ENCODE results near the gene CD28. TPM values are rescaled to one million over a fixed set of nuclear protein-coding genes. Genes with fewer than 3 reads are reported as not detected.

Gene CD28
- total RNA-seq, 1 donor from 2014 or later: not detected

- Mint-ChIP-seq H3K4me3 (ENCODE audit: unreplicated experiment) (no peak overlapping the region), H3K9me3 (ENCODE audit: unreplicated experiment) (peaks cover 13% of the 10 kb centered on the region), H3K36me3 (ENCODE audit: unreplicated experiment) (no peaks in the 10 kb centered on the region), H3K4me1 (ENCODE audit: unreplicated experiment) (peaks cover 33% of the 10 kb centered on the region), H3K27ac (ENCODE audit: unreplicated experiment) (no peak overlapping the region), H3K27me3 (ENCODE audit: unreplicated experiment) (no peaks in the 10 kb centered on the region)
- TF ChIP-seq, protein P1, sequence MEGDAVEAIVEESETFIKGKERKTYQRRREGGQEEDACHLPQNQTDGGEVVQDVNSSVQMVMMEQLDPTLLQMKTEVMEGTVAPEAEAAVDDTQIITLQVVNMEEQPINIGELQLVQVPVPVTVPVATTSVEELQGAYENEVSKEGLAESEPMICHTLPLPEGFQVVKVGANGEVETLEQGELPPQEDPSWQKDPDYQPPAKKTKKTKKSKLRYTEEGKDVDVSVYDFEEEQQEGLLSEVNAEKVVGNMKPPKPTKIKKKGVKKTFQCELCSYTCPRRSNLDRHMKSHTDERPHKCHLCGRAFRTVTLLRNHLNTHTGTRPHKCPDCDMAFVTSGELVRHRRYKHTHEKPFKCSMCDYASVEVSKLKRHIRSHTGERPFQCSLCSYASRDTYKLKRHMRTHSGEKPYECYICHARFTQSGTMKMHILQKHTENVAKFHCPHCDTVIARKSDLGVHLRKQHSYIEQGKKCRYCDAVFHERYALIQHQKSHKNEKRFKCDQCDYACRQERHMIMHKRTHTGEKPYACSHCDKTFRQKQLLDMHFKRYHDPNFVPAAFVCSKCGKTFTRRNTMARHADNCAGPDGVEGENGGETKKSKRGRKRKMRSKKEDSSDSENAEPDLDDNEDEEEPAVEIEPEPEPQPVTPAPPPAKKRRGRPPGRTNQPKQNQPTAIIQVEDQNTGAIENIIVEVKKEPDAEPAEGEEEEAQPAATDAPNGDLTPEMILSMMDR (IDR thresholded peaks at IDR 0.05): no peak
- DNase-seq (ENCODE audit: extremely low spot score, unreplicated experiment): no peak
Observed at GRCh38 chr2:203671876-203672275, 34.6 kb upstream of the CD28 start.

- TF ChIP-seq, protein P1 (IDR thresholded peaks at IDR 0.05): no peak
- H3K4me3 Mint-ChIP-seq (ENCODE audit: unreplicated experiment): no peak overlapping the region
- no peaks in the 10 kb centered on the region for H3K36me3 Mint-ChIP-seq (ENCODE audit: unreplicated experiment)
- no peak for DNase-seq (ENCODE audit: extremely low spot score, unreplicated experiment)
- peaks cover 33% of the 10 kb centered on the region for H3K4me1 Mint-ChIP-seq (ENCODE audit: unreplicated experiment)
- H3K27ac Mint-ChIP-seq (ENCODE audit: unreplicated experiment): peak overlapping the region; percentile 70
- H3K27me3 Mint-ChIP-seq (ENCODE audit: unreplicated experiment): no peaks in the 10 kb centered on the region
- H3K9me3 Mint-ChIP-seq (ENCODE audit: unreplicated experiment): peaks cover 13% of the 10 kb centered on the region
Observed at GRCh38 chr2:203672856-203673255, 33.6 kb upstream of the CD28 start.

DNA sequence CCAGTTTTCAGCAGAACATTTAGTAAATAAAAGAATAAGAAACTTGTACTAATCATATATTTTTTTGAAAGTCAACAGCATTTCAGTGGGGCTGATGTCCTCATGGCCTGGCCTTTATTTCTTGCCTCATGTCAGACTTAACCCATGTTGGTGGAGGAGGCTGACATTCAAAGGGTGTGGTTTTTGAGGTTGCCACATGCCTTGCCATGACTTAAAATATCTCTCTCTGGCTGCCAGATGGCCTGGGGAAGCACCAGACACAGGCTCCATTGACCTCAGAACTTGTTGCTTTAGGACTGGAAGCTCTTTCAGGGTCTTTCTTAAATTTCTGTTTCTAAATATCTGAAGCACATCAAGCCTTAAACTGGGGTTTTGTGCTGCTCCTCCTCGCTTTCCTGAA lies 32.5 kb upstream of the CD28 start:
- H3K4me3 Mint-ChIP-seq (ENCODE audit: unreplicated experiment): no peak overlapping the region
- H3K36me3 Mint-ChIP-seq (ENCODE audit: unreplicated experiment): no peaks in the 10 kb centered on the region
- no peaks in the 10 kb centered on the region for H3K27me3 Mint-ChIP-seq (ENCODE audit: unreplicated experiment)
- TF ChIP-seq, protein P1 (IDR thresholded peaks at IDR 0.05): no peak
- DNase-seq (ENCODE audit: extremely low spot score, unreplicated experiment): no peak
- peak overlapping the region; percentile 43 for H3K27ac Mint-ChIP-seq (ENCODE audit: unreplicated experiment)
- peaks cover 13% of the 10 kb centered on the region for H3K9me3 Mint-ChIP-seq (ENCODE audit: unreplicated experiment)
- H3K4me1 Mint-ChIP-seq (ENCODE audit: unreplicated experiment): peaks cover 33% of the 10 kb centered on the region

- Mint-ChIP-seq H3K27ac (ENCODE audit: unreplicated experiment) (peak overlapping the region; percentile 43), H3K4me3 (ENCODE audit: unreplicated experiment) (no peak overlapping the region), H3K36me3 (ENCODE audit: unreplicated experiment) (no peaks in the 10 kb centered on the region), H3K9me3 (ENCODE audit: unreplicated experiment) (peaks cover 13% of the 10 kb centered on the region), H3K4me1 (ENCODE audit: unreplicated experiment) (peaks cover 33% of the 10 kb centered on the region), H3K27me3 (ENCODE audit: unreplicated experiment) (no peaks in the 10 kb centered on the region)
- DNase-seq (ENCODE audit: extremely low spot score, unreplicated experiment): no peak
- TF ChIP-seq, protein P1 (IDR thresholded peaks at IDR 0.05): no peak
Observed at GRCh38 chr2:203675086-203675485, 31.4 kb upstream of the CD28 start.

DNA sequence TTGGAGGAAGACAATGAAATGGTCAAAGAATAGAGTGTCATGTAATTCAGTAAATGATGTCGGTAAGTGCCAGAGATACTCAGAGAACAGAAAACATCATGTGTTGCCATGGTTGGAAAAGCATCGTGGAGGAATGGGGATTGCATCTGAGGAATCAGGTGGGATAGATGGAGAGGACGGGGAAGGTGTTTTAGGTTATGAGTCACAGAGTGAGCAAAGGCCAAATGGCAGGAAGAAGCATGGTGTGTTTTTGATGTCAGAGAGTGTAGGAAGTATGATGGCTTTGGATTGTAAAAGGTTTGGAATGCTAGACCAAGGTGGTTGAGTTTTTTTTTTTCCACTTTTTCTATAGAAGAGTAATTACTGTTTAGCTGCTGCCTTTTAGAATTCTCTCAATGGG lies 27.5 kb upstream of the CD28 start:
- H3K4me3 Mint-ChIP-seq (ENCODE audit: unreplicated experiment): no peak overlapping the region
- H3K27me3 Mint-ChIP-seq (ENCODE audit: unreplicated experiment): no peaks in the 10 kb centered on the region
- H3K27ac Mint-ChIP-seq (ENCODE audit: unreplicated experiment): no peak overlapping the region
- no peaks in the 10 kb centered on the region for H3K36me3 Mint-ChIP-seq (ENCODE audit: unreplicated experiment)
- TF ChIP-seq, protein P1 (IDR thresholded peaks at IDR 0.05): no peak
- H3K4me1 Mint-ChIP-seq (ENCODE audit: unreplicated experiment): peaks cover 49% of the 10 kb centered on the region
- peaks cover 6% of the 10 kb centered on the region for H3K9me3 Mint-ChIP-seq (ENCODE audit: unreplicated experiment)
- DNase-seq (ENCODE audit: extremely low spot score, unreplicated experiment): no peak

All from osteocyte (in vitro differentiated cells).